ENCODE results near the gene AHRR.
"Not testable (repeated sequence)": the region's sequence is repeated elsewhere in the genome, so short reads cannot be mapped to it uniquely, and the experiment has no call there.

AHRR gene

GRCh38 chr5:303741-304140, 17.8 kb upstream of the AHRR start:
- not testable (repeated sequence) for H2AFZ ChIP-seq (ENCODE audit: insufficient read depth, low read length, poor library complexity); H3K79me1 ChIP-seq (ENCODE audit: low read length); H3K14ac ChIP-seq (ENCODE audit: low read length); H2BK12ac ChIP-seq (ENCODE audit: low read length); H4K12ac ChIP-seq (ENCODE audit: low read depth, low read length); H3K4me2 ChIP-seq (ENCODE audit: low read length); H3K27ac ChIP-seq (ENCODE audit: low read depth, low read length); DNase-seq; H3K4ac ChIP-seq (ENCODE audit: low read depth, low read length); H3K4me1 ChIP-seq (ENCODE audit: control insufficient read depth in 1 of 2, insufficient read depth in 2 of 2, low read length in 2 of 2); H2BK5ac ChIP-seq (ENCODE audit: low read depth, low read length, poor library complexity); H2BK120ac ChIP-seq (ENCODE audit: insufficient read depth, low read length, poor library complexity); H3K9me3 ChIP-seq (ENCODE audit: insufficient read depth, low read depth, low read length); H3K9ac ChIP-seq (ENCODE audit: low read length); H4K91ac ChIP-seq (ENCODE audit: low read depth, low read length); H3K23ac ChIP-seq (ENCODE audit: low read length); H4K8ac ChIP-seq (ENCODE audit: low read depth, low read length); H3K18ac ChIP-seq (ENCODE audit: low read length); H3K4me3 ChIP-seq (ENCODE audit: low read depth, low read length); H2AK5ac ChIP-seq (ENCODE audit: low read length); H3K79me2 ChIP-seq (ENCODE audit: control insufficient read depth, insufficient read depth, low read length, poor library complexity); H3K27me3 ChIP-seq (ENCODE audit: insufficient read depth, low read length)
- WGBS (ENCODE audit: extremely low coverage, insufficient coverage, insufficient read length) = no CpG with 5 or more reads among the region's 8 CpGs
- H3K36me3 ChIP-seq (ENCODE audit: control insufficient read depth in 1 of 2, insufficient read depth in 2 of 2, low read length in 2 of 2) = peaks cover 23 to 27% of the 10 kb centered on the region in 2 experiments

DNA sequence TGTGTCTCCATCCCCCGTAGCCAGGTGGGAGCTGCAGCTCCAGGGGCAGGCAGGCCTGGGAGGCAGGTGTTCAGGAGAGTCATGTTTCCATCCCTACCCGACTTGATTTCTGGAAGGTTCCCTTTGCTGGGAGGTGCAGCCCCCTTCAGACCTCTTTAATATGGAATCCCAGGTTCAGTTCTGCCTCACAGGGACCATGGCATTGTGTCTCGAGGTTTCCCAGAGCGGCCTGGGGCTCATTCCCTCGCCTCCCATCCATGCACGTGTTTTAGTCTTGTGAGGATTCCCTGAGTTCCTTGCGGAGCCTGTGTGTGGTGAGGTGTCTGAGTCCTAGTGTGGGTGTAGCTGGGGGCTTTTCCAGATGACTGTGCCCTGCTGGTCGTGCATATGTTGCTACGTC, 16.5 kb upstream of the AHRR start:
- Histone ChIP-seq H2AK5ac (ENCODE audit: low read length) (no peak overlapping the region), H3K23ac (ENCODE audit: low read length) (no peak overlapping the region), H3K4me3 (ENCODE audit: low read depth, low read length) (no peak overlapping the region), H4K8ac (ENCODE audit: low read depth, low read length) (no peak overlapping the region), H3K14ac (ENCODE audit: low read length) (no peak overlapping the region), H3K79me2 (ENCODE audit: control insufficient read depth, insufficient read depth, low read length, poor library complexity) (no peaks in the 10 kb centered on the region), H3K4ac (ENCODE audit: low read depth, low read length) (no peak overlapping the region), H3K4me2 (ENCODE audit: low read length) (no peak overlapping the region), H2BK5ac (ENCODE audit: low read depth, low read length, poor library complexity) (no peak overlapping the region), H3K18ac (ENCODE audit: low read length) (no peak overlapping the region), H3K79me1 (ENCODE audit: low read length) (no peaks in the 10 kb centered on the region), H3K9ac (ENCODE audit: low read length) (no peak overlapping the region), H3K4me1 (ENCODE audit: control insufficient read depth in 1 of 2, insufficient read depth in 2 of 2, low read length in 2 of 2) (no peaks in the 10 kb centered on the region), H2BK120ac (ENCODE audit: insufficient read depth, low read length, poor library complexity) (no peak overlapping the region), H3K9me3 (ENCODE audit: insufficient read depth, low read depth, low read length) (no peaks in the 10 kb centered on the region), H3K36me3 (ENCODE audit: control insufficient read depth in 1 of 2, insufficient read depth in 2 of 2, low read length in 2 of 2) (peaks cover 30% of the 10 kb centered on the region in 2 experiments), H4K12ac (ENCODE audit: low read depth, low read length) (no peak overlapping the region), H3K27me3 (ENCODE audit: insufficient read depth, low read length) (no peaks in the 10 kb centered on the region), H2BK12ac (ENCODE audit: low read length) (no peak overlapping the region), H2AFZ (ENCODE audit: insufficient read depth, low read length, poor library complexity) (no peak overlapping the region), H3K27ac (ENCODE audit: low read depth, low read length) (no peak overlapping the region), H4K91ac (ENCODE audit: low read depth, low read length) (no peak overlapping the region)
- DNase-seq = no peak
- no CpG with 5 or more reads among the region's 9 CpGs for WGBS (ENCODE audit: extremely low coverage, insufficient coverage, insufficient read length)

- H3K27ac ChIP-seq (ENCODE audit: low read depth, low read length) = no peak overlapping the region
- H2AFZ ChIP-seq (ENCODE audit: insufficient read depth, low read length, poor library complexity) = no peak overlapping the region
- no peak overlapping the region for H3K23ac ChIP-seq (ENCODE audit: low read length)
- H3K18ac ChIP-seq (ENCODE audit: low read length) = no peak overlapping the region
- no peak overlapping the region for H2BK12ac ChIP-seq (ENCODE audit: low read length)
- H3K14ac ChIP-seq (ENCODE audit: low read length) = no peak overlapping the region
- H4K8ac ChIP-seq (ENCODE audit: low read depth, low read length) = no peak overlapping the region
- no peak overlapping the region for H2AK5ac ChIP-seq (ENCODE audit: low read length)
- H3K79me2 ChIP-seq (ENCODE audit: control insufficient read depth, insufficient read depth, low read length, poor library complexity) = no peaks in the 10 kb centered on the region
- H3K9me3 ChIP-seq (ENCODE audit: insufficient read depth, low read depth, low read length) = no peaks in the 10 kb centered on the region
- H4K12ac ChIP-seq (ENCODE audit: low read depth, low read length) = no peak overlapping the region
- H3K27me3 ChIP-seq (ENCODE audit: insufficient read depth, low read length) = no peaks in the 10 kb centered on the region
- no CpG with 5 or more reads among the region's 14 CpGs for WGBS (ENCODE audit: extremely low coverage, insufficient coverage, insufficient read length)
- H3K4me1 ChIP-seq (ENCODE audit: control insufficient read depth in 1 of 2, insufficient read depth in 2 of 2, low read length in 2 of 2) = no peaks in the 10 kb centered on the region
- no peak overlapping the region for H3K4ac ChIP-seq (ENCODE audit: low read depth, low read length)
- H3K9ac ChIP-seq (ENCODE audit: low read length) = no peak overlapping the region
- no peak overlapping the region for H2BK120ac ChIP-seq (ENCODE audit: insufficient read depth, low read length, poor library complexity)
- no peak overlapping the region for H3K4me3 ChIP-seq (ENCODE audit: low read depth, low read length)
- H3K4me2 ChIP-seq (ENCODE audit: low read length) = no peak overlapping the region
- H4K91ac ChIP-seq (ENCODE audit: low read depth, low read length) = no peak overlapping the region
- no peak for DNase-seq
- no peaks in the 10 kb centered on the region for H3K79me1 ChIP-seq (ENCODE audit: low read length)
- peaks cover 32 to 33% of the 10 kb centered on the region in 2 experiments for H3K36me3 ChIP-seq (ENCODE audit: control insufficient read depth in 1 of 2, insufficient read depth in 2 of 2, low read length in 2 of 2)
- no peak overlapping the region for H2BK5ac ChIP-seq (ENCODE audit: low read depth, low read length, poor library complexity)
These were observed 16.1 kb upstream of the AHRR start for GRCh38 chr5:305459-305858.

GRCh38 chr5:306011-306805, 15.3 kb upstream of the AHRR start:
- Histone ChIP-seq H3K14ac (ENCODE audit: low read length) (no peak overlapping the region), H2BK12ac (ENCODE audit: low read length) (no peak overlapping the region), H3K27me3 (ENCODE audit: insufficient read depth, low read length) (no peaks in the 10 kb centered on the region), H3K9me3 (ENCODE audit: insufficient read depth, low read depth, low read length) (no peaks in the 10 kb centered on the region), H2AK5ac (ENCODE audit: low read length) (no peak overlapping the region), H3K4me2 (ENCODE audit: low read length) (no peak overlapping the region), H3K79me1 (ENCODE audit: low read length) (no peaks in the 10 kb centered on the region), H3K4me1 (ENCODE audit: control insufficient read depth in 1 of 2, insufficient read depth in 2 of 2, low read length in 2 of 2) (no peaks in the 10 kb centered on the region), H3K9ac (ENCODE audit: low read length) (no peak overlapping the region), H4K8ac (ENCODE audit: low read depth, low read length) (no peak overlapping the region), H3K4me3 (ENCODE audit: low read depth, low read length) (no peak overlapping the region), H4K12ac (ENCODE audit: low read depth, low read length) (no peak overlapping the region), H3K18ac (ENCODE audit: low read length) (no peak overlapping the region), H3K23ac (ENCODE audit: low read length) (no peak overlapping the region), H3K36me3 (ENCODE audit: control insufficient read depth in 1 of 2, insufficient read depth in 2 of 2, low read length in 2 of 2) (peaks cover 38 to 39% of the 10 kb centered on the region in 2 experiments), H3K4ac (ENCODE audit: low read depth, low read length) (no peak overlapping the region), H3K79me2 (ENCODE audit: control insufficient read depth, insufficient read depth, low read length, poor library complexity) (no peaks in the 10 kb centered on the region), H2BK5ac (ENCODE audit: low read depth, low read length, poor library complexity) (no peak overlapping the region), H2AFZ (ENCODE audit: insufficient read depth, low read length, poor library complexity) (no peak overlapping the region), H3K27ac (ENCODE audit: low read depth, low read length) (no peak overlapping the region), H4K91ac (ENCODE audit: low read depth, low read length) (no peak overlapping the region), H2BK120ac (ENCODE audit: insufficient read depth, low read length, poor library complexity) (no peak overlapping the region)
- DNase-seq = no peak
- no CpG with 5 or more reads among the region's 28 CpGs for WGBS (ENCODE audit: extremely low coverage, insufficient coverage, insufficient read length)
